GM20431 (cell line): ENCODE measurements around the gene UGCG.

Experiments
- in situ Hi-C: fragments of 300-500 bp; cut with MseI, MboI; formaldehyde crosslinking; loops from one replicate; pipeline ENCODE4 v1.15.0; 2020; ENCODE audit warnings: low sequenced_read_pairs; ENCODE audit not compliant: unreplicated experiment

Gene UGCG

GRCh38 chr9:111970827-111971226 lies 74.2 kb downstream of the UGCG start:
- in situ Hi-C loops = no loop called here

DNA sequence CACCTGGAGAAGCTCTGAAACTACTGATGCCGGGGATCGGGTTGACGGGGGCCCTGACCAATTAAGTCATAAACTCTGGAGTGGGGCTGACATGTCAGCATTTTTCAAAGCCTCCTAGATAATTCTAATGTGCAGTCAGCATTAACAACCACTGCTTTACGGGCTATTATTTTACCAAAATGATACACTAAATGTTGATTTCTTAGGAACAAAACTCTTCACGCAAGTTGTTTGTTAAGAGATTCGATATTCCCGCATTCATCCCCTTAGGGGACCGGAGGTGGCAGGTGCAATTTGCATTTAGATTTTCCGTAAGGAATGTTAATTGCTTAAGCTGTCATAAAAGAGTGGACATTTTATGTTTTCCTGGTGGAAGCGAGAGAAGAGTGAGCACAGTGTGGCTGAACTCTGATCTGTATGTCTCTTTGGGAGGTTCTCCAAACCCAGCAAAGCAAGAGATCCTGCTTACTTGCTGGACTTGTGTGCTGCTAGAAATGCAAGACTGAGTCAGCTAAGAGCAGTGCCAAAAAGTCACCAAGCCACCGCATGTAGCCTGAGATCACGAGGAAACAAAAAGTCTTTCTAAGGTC lies 77.6 kb downstream of the UGCG start:
- in situ Hi-C loops = no loop called here

GRCh38 chr9:111975709-111976108 lies 79.1 kb downstream of the UGCG start:
- in situ Hi-C loops = no loop called here

GRCh38 chr9:111978616-111979015 lies 82.0 kb downstream of the UGCG start:
- in situ Hi-C loops = no loop called here

DNA sequence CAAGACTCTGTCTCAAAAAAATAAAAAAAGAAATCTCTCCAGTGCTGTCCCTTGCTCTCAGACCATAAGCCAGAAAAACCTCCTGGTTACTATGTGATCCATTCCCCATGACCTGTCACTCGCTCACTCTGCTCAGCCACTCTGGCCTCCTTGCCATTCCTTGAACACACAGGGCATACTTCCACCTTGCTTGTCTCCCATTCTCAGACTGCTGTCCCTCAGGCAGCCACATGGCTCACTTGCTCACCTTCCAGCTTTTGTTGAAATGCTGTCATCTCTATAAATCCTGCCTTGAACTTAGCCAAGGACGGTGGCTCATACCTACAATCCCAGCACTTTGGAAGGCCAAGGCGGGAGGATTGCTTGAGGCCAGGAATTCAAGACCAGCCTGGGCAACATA lies 82.9 kb downstream of the UGCG start:
- in situ Hi-C loops = no loop called here

GRCh38 chr9:111980398-111980797 lies 83.8 kb downstream of the UGCG start:
- in situ Hi-C loops = no loop called here

DNA sequence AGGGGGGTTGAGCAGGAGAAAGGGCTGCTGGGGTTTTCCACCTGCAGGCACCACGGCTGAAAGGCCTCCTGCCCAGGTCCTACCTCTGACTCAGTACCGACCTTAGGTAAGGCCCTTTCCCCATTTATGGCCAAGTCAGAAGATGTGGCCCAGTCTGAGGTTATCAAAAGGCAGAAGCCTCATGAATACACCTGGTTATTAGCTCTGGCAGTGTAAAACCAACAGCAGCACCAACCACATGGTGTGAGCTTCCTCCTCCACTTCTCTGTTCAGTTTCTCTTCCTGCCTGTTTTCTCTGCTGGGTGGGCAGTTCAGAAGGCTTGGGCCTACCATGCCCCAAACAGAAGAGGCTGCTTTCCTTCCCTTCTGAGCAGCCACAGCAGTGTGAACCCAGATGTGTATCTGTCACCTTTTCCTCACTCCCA lies 86.9 kb downstream of the UGCG start:
- in situ Hi-C loops = no loop called here

DNA sequence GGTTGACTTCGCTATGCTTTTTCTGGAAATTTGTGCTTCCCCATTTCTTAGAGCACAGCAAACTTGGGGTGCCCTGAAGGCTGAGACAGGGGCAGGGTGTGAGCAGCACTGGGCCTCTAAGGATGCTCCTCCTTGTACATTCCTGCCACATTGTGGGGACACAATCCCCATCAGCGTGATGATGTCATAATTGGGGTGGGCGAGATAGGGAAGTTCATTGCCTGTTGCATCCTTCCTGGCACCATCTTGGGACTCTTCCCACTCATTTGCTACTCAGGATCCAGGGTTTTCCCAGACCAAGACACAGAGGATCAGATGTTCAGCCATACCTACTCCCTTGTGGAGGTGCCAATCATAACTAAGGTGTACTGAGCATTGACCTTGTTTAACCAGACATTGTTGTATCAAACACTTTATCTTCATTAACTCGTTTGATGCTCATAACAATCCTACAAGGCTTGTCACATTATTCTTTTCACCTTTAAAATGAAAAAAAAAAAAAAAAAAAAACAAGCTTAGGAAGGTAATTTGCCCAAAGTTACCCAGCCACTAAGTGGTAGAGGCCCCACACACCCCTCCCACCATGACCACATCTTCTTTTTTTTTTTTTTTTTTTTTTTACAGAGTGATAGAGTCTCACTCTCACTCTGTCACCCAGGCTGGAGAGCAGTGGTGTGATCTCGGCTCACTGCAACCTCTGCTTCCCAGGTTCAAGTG lies 87.6 kb downstream of the UGCG start:
- in situ Hi-C loops = no loop called here
